Ishikawa (cell line): ENCODE data around the gene CD59.

Experiments
- CEBPB ChIP-seq: IDR thresholded peaks from 2 replicates; pipeline ENCODE4 v1.6.1; 2012
- CREB1 ChIP-seq: IDR thresholded peaks from 2 replicates; pipeline ENCODE4 v1.6.1; 2012; ENCODE audit warnings: low read depth
- EGR1 ChIP-seq: IDR thresholded peaks from 2 replicates; pipeline ENCODE4 v1.6.1; 2012
- EP300 ChIP-seq: IDR thresholded peaks from 2 replicates; pipeline ENCODE4 v1.6.1; 2012; ENCODE audit warnings: borderline replicate concordance
- FOXM1 ChIP-seq: IDR thresholded peaks from 2 replicates; pipeline ENCODE4 v1.6.1; 2012; ENCODE audit warnings: low read depth, borderline replicate concordance
- NFIC ChIP-seq: IDR thresholded peaks from 2 replicates; pipeline ENCODE4 v1.6.1; 2012
- RAD21 ChIP-seq: IDR thresholded peaks from 2 replicates; pipeline ENCODE4 v1.6.1; 2012; ENCODE audit warnings: low read depth
- TAF1 ChIP-seq: IDR thresholded peaks from 2 replicates; pipeline ENCODE4 v1.6.1; 2012; ENCODE audit warnings: low read depth, mild to moderate bottlenecking
- TCF12 ChIP-seq: IDR thresholded peaks from 2 replicates; pipeline ENCODE4 v1.6.1; 2012; ENCODE audit warnings: low read depth
- TEAD4 ChIP-seq: IDR thresholded peaks from 2 replicates; pipeline ENCODE4 v1.6.1; 2012
- YY1 ChIP-seq: IDR thresholded peaks from 2 replicates; pipeline ENCODE4 v1.6.1; 2012; ENCODE audit warnings: low read depth
- ZBTB7A ChIP-seq: IDR thresholded peaks from 2 replicates; pipeline ENCODE4 v1.6.1; 2012; ENCODE audit warnings: low read depth
- TF ChIP-seq, protein P1 (sequence below): IDR thresholded peaks from 2 replicates; pipeline ENCODE4 v1.6.1; 2012
- TF ChIP-seq, protein P2 (sequence below): IDR thresholded peaks from 2 replicates; pipeline ENCODE4 v1.6.1; 2012
- TF ChIP-seq, protein P3 (sequence below): IDR thresholded peaks from 2 replicates; pipeline ENCODE4 v1.6.1; 2012; ENCODE audit warnings: low read depth, mild to moderate bottlenecking

Gene CD59

DNA sequence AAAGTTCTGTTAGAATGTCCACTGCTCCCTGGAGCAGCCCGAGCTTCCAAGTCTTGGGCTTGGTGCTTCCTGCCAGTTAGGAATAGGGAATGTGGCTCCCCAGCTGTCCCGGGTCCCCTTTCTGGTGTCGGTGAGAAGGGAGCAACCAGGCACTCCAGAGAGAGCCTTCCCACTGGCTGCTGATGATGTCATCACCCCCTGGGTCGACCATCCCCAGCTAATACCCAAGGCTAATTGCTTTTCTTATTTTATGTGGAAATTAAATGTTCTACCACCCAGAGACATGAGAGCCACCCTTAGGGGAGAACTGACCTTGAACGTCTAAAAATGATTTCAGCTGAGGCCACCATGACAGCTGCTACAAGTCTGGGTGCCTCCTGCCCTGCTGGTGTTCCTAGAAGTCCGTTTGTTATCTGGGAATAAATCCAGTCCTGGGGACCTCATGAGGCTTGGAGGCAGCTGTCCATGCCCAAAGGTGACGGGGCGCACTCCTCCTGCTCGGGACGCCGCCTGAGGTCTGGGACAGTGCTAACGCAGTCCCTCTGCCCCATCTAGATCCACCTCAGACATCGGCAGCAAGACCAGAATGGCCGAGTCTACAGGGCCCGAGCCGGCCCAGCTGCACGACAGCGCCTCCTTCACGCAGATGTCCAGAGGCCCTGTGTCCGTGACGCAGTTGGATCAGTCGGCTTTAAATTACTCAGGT lies 77.9 kb downstream of the CD59 start:
- TF ChIP-seq TEAD4, result no peak
- no peak for TF ChIP-seq EGR1
- TF ChIP-seq CREB1, result no peak
- TF ChIP-seq NFIC, result no peak
- TF ChIP-seq EP300, result no peak
- no peak for TF ChIP-seq RAD21
- no peak for TF ChIP-seq ZBTB7A
- TF ChIP-seq TAF1, result no peak
- TF ChIP-seq, protein P1, sequence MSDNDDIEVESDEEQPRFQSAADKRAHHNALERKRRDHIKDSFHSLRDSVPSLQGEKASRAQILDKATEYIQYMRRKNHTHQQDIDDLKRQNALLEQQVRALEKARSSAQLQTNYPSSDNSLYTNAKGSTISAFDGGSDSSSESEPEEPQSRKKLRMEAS, result no peak
- TF ChIP-seq CEBPB, result no peak
- no peak for TF ChIP-seq FOXM1
- TF ChIP-seq, protein P2, sequence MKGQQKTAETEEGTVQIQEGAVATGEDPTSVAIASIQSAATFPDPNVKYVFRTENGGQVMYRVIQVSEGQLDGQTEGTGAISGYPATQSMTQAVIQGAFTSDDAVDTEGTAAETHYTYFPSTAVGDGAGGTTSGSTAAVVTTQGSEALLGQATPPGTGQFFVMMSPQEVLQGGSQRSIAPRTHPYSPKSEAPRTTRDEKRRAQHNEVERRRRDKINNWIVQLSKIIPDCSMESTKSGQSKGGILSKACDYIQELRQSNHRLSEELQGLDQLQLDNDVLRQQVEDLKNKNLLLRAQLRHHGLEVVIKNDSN, result no peak
- TF ChIP-seq, protein P3, sequence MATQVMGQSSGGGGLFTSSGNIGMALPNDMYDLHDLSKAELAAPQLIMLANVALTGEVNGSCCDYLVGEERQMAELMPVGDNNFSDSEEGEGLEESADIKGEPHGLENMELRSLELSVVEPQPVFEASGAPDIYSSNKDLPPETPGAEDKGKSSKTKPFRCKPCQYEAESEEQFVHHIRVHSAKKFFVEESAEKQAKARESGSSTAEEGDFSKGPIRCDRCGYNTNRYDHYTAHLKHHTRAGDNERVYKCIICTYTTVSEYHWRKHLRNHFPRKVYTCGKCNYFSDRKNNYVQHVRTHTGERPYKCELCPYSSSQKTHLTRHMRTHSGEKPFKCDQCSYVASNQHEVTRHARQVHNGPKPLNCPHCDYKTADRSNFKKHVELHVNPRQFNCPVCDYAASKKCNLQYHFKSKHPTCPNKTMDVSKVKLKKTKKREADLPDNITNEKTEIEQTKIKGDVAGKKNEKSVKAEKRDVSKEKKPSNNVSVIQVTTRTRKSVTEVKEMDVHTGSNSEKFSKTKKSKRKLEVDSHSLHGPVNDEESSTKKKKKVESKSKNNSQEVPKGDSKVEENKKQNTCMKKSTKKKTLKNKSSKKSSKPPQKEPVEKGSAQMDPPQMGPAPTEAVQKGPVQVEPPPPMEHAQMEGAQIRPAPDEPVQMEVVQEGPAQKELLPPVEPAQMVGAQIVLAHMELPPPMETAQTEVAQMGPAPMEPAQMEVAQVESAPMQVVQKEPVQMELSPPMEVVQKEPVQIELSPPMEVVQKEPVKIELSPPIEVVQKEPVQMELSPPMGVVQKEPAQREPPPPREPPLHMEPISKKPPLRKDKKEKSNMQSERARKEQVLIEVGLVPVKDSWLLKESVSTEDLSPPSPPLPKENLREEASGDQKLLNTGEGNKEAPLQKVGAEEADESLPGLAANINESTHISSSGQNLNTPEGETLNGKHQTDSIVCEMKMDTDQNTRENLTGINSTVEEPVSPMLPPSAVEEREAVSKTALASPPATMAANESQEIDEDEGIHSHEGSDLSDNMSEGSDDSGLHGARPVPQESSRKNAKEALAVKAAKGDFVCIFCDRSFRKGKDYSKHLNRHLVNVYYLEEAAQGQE, result no peak

DNA sequence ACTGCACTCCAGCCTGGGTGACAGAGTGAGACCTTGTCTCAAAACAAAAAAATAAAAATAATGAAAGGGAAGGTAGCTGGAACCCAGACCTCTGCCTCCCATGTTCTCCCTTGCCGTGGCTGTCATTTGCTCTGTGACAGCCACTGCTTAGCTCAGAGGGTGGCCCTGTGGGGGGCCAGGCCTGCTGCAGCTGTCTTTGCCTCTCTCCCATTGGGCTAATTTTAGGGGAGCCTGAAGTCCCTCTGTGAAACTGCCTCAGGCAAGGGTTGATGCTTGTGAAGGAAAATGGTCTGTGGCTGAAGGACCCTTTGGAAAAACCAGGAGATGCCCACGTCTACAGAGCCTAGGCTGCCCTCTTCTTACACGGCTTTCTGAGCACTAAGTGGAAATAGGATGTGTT lies 78.5 kb downstream of the CD59 start:
- no peak for TF ChIP-seq CREB1
- TF ChIP-seq RAD21, result no peak
- TF ChIP-seq, protein P3, result no peak
- TF ChIP-seq TEAD4, result no peak
- TF ChIP-seq CEBPB, result no peak
- TF ChIP-seq EP300, result no peak
- no peak for TF ChIP-seq YY1
- no peak for TF ChIP-seq TAF1
- TF ChIP-seq ZBTB7A, result no peak
- no peak for TF ChIP-seq EGR1
- no peak for TF ChIP-seq NFIC
- TF ChIP-seq, protein P2, result no peak
- TF ChIP-seq, protein P1, result no peak
- no peak for TF ChIP-seq TCF12
- TF ChIP-seq FOXM1, result no peak

DNA sequence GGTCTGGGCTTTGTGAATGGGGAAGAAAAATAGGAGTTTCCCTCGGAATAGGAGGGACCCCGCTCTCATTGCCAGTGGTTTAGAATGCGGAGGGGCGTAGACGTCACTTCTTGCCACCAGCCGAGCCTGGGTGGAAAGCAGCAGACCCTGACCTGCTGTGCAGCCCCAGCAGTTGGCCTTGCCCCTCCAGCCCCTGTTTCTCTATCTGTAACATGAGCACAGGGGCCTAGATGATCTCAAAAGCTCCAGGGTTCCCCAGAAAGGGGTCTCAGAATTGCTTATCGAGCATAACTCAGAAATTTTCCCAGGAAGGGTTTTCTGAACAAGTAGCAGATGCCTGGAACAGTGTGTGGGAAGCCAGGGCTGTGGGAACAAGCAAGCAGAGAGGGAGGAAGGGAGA lies 79.5 kb downstream of the CD59 start:
- TF ChIP-seq YY1, result no peak

DNA sequence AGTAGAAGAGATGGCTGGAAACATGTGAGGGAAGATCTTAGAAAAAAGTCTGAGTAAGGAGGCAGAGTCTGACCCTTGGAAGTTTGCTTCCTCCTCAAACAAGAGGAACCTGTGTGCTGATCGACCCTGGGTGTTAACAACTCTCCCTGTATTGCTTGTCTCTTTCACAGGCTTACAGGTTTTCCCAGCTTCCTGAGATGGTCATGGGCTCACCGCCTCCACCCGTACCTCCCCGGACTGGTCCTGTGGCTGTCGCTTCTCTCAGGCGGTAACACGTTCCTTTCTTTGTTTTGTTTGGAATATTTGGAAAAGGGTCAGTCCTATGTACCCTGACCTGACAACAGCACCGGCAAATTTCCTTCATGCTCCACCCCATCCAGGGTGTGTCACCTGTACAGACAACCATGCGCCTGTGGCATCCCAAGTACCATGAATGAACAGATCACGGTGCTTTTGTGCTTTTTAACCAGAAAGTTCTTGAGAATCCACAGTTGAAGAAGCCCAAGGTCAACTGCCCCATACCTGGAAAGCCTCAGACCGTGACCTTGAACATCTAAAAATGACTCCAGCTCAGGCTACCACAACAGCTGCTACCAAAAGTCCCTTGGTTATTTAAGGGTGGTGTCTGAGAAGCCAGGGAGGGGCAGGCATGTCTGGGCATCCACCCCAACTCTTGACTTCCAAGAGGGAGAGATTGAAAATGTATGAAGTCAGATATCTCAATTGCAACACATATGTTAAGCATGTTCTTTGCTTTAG lies 80.2 kb downstream of the CD59 start:
- no peak for TF ChIP-seq EP300
- TF ChIP-seq NFIC, result no peak
- no peak for TF ChIP-seq TEAD4
- TF ChIP-seq RAD21, result no peak
- no peak for TF ChIP-seq YY1
- TF ChIP-seq, protein P1, result no peak
- TF ChIP-seq, protein P2, result no peak
- no peak for TF ChIP-seq TCF12
- TF ChIP-seq ZBTB7A, result no peak

DNA sequence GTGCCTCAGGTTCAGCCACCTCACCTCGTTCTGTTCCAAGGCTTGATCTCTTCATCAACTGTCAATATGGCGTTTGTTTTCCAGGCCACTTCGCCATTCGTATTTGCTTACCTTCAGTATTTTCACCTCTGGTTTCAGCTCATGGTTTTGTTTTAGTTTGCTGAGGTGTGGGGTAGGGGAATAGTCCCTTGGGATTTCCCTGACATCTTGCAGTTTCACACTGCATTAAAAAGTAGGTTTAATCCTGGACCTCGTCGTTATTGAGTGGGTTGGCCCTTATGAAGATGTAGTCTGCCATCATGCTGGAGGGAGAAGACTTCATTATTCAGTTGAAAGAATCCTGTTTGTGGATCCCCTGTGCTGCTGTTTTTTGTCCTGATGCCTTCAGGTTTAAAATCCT lies 81.6 kb downstream of the CD59 start:
- no peak for TF ChIP-seq RAD21
- TF ChIP-seq, protein P2, result no peak
- TF ChIP-seq EGR1, result no peak
- TF ChIP-seq CREB1, result no peak
- no peak for TF ChIP-seq ZBTB7A
- TF ChIP-seq, protein P3, result no peak
- no peak for TF ChIP-seq FOXM1
- no peak for TF ChIP-seq TCF12
- no peak for TF ChIP-seq EP300
- TF ChIP-seq, protein P1, result no peak
